GM12878 (cell line): ENCODE measurements around the gene ARHGAP21. TPM values are rescaled to one million over a fixed set of nuclear protein-coding genes. Genes with fewer than 3 reads are reported as not detected.

Experiments
- HCFC1 ChIP-seq: fragments of 150-350 bp; IDR thresholded peaks from 2 replicates; pipeline ENCODE4 v1.6.1; 2014; ENCODE audit warnings: low read length
- IRF4 ChIP-seq: IDR thresholded peaks from 2 replicates; pipeline ENCODE4 v1.6.1; 2011; ENCODE audit warnings: low read depth, low read length
- RUNX3 ChIP-seq: IDR thresholded peaks from 2 replicates; pipeline ENCODE4 v1.6.1; 2012; ENCODE audit warnings: low read length, inconsistent platforms
- ZBTB40 ChIP-seq: fragments of 450-650 bp; IDR thresholded peaks from 2 replicates; pipeline ENCODE4 v1.6.1; 2016; ENCODE audit warnings: mild to moderate bottlenecking, moderate library complexity, borderline replicate concordance
- ZNF207 ChIP-seq: fragments of 450-650 bp; IDR thresholded peaks from 2 replicates; pipeline ENCODE4 v1.6.1; 2014; ENCODE audit warnings: antibody characterized with exemption, mild to moderate bottlenecking, borderline replicate concordance
- polyA plus RNA-seq, 11 experiments: library from polyadenylated mRNA; depleted of rRNA in 4 of 11; unstranded in 6 of 11; stranded (reverse) in 5 of 11; fragments of >200 nt; fragmentation: Nextera tagmentation in 4 of 11; fragmentation: Illumina TruSeq in 1 of 11; extraction: Ambion mirVana in 4 of 11; extraction: Trizol in 1 of 11; gene quantifications; 1 replicate in 1 of 11; 2 replicates in 10 of 11; pipeline versions ENCODE4 v1.2.1 to v1.2.3, GENCODE V29; 2011 to 2016; ENCODE audit warnings: inconsistent platforms in 2 of 11, missing spikeins in 2 of 11, low read depth in 1 of 11
- total RNA-seq, 4 experiments: library from RNA; depleted of rRNA in 3 of 4; stranded (reverse); fragments of >200 nt in 3 of 4; fragmentation: Illumina TruSeq in 1 of 4; extraction: Trizol in 1 of 4; gene quantifications; 2 replicates each; pipeline versions ENCODE4 v1.2.1 to v1.2.3, GENCODE V29; 2013 to 2021
- TF ChIP-seq, protein P1 (sequence below): fragments of 150-350 bp; IDR thresholded peaks from 2 replicates; pipeline ENCODE4 v1.6.1; 2016; ENCODE audit warnings: low read depth, low read length

ARHGAP21 gene
- total and polyA plus RNA-seq, 10 of the 15 experiments (the other 5 are each of a cell fraction or from before 2014, with no cell fraction given), result 11.7 to 103 (median 37.6) TPM

GRCh38 chr10:24589265-24589664 is 134.4 kb downstream of the ARHGAP21 start (continued):
- no peak for TF ChIP-seq ZBTB40
- no peak for TF ChIP-seq HCFC1
- TF ChIP-seq, protein P1, sequence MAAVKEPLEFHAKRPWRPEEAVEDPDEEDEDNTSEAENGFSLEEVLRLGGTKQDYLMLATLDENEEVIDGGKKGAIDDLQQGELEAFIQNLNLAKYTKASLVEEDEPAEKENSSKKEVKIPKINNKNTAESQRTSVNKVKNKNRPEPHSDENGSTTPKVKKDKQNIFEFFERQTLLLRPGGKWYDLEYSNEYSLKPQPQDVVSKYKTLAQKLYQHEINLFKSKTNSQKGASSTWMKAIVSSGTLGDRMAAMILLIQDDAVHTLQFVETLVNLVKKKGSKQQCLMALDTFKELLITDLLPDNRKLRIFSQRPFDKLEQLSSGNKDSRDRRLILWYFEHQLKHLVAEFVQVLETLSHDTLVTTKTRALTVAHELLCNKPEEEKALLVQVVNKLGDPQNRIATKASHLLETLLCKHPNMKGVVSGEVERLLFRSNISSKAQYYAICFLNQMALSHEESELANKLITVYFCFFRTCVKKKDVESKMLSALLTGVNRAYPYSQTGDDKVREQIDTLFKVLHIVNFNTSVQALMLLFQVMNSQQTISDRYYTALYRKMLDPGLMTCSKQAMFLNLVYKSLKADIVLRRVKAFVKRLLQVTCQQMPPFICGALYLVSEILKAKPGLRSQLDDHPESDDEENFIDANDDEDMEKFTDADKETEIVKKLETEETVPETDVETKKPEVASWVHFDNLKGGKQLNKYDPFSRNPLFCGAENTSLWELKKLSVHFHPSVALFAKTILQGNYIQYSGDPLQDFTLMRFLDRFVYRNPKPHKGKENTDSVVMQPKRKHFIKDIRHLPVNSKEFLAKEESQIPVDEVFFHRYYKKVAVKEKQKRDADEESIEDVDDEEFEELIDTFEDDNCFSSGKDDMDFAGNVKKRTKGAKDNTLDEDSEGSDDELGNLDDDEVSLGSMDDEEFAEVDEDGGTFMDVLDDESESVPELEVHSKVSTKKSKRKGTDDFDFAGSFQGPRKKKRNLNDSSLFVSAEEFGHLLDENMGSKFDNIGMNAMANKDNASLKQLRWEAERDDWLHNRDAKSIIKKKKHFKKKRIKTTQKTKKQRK, result no peak
- no peak for TF ChIP-seq IRF4
- TF ChIP-seq RUNX3, result no peak
- no peak for TF ChIP-seq ZNF207
- TF ChIP-seq, all 136 proteins: peak for 0
